Lung (tissue), 12 donors: Measurements from ENCODE around the gene C19orf47. TPM values are rescaled to one million over a fixed set of nuclear protein-coding genes. Genes with fewer than 3 reads are reported as not detected.

Experiments
- ATAC-seq: fragments of 200-7000 bp; cut with Tn5 transposase; one replicate; pipeline ENCODE4 v1.9.1; 2020; ENCODE audit warnings: moderate number of reproducible peaks; ENCODE audit not compliant: insufficient read depth, low FRiP score
- DNase-seq, 3 donors: peaks; one replicate each; pipeline ENCODE4 v3.0.0-alpha.2; 2013 to 2017
- H3K27ac ChIP-seq, 2 donors: one replicate each; pipeline ENCODE4 v1.5.1; 2013; ENCODE audit warnings: mild to moderate bottlenecking in 2 of 2, moderate library complexity in 2 of 2, control low read depth in 1 of 2, inconsistent platforms in 1 of 2, low read depth in 1 of 2, low read length in 1 of 2
- H3K27me3 ChIP-seq, 3 donors: one replicate each; pipeline ENCODE4 v1.5.1; 2013; ENCODE audit warnings: low read length in 2 of 3; ENCODE audit not compliant: control insufficient read depth in 3 of 3, insufficient read depth in 3 of 3
- H3K36me3 ChIP-seq, 4 donors: one replicate each; pipeline ENCODE4 v1.5.1; 2013; ENCODE audit warnings: low read length in 4 of 4, mild to moderate bottlenecking in 1 of 4, moderate library complexity in 1 of 4; ENCODE audit not compliant: control insufficient read depth in 4 of 4, insufficient read depth in 4 of 4
- H3K4me1 ChIP-seq, 5 donors: one replicate each; pipeline ENCODE4 v1.5.1; 2013; ENCODE audit warnings: low read length in 5 of 5, mild to moderate bottlenecking in 2 of 5, moderate library complexity in 1 of 5; ENCODE audit not compliant: control insufficient read depth in 5 of 5, insufficient read depth in 5 of 5
- H3K4me3 ChIP-seq: one replicate; pipeline ENCODE4 v1.5.1; 2013; ENCODE audit warnings: mild to moderate bottlenecking, control low read depth, moderate library complexity
- H3K9ac ChIP-seq, 2 donors: one replicate each; pipeline ENCODE4 v1.5.1; 2013; ENCODE audit warnings: low read length in 2 of 2, control low read depth in 1 of 2; ENCODE audit not compliant: insufficient read depth in 1 of 2
- H3K9me3 ChIP-seq, 4 donors: one replicate each; pipeline ENCODE4 v1.5.1; 2013; ENCODE audit warnings: low read length in 3 of 4, mild to moderate bottlenecking in 1 of 4, moderate library complexity in 1 of 4; ENCODE audit not compliant: control insufficient read depth in 4 of 4, insufficient read depth in 3 of 4
- WGBS, 2 donors: extraction: QIAGEN DNeasy Blood & Tissue Kit; methylation state at CpG; one replicate each; pipeline ENCODE4 v1.1.7; 2013; 5-methylcytosine and 5-hydroxymethylcytosine counted together
- polyA plus RNA-seq, 2 donors: library from polyadenylated mRNA; stranded (reverse); fragments of 200-250 nt; gene quantifications; one replicate each; pipeline ENCODE4 v1.2.1, GENCODE V29; 2013
- total RNA-seq, 2 donors: library from RNA; depleted of rRNA in 1 of 2; stranded (reverse); fragments of >200 nt in 1 of 2; gene quantifications; one replicate each; pipeline ENCODE4 v1.2.1, GENCODE V29; 2014 to 2021
- TF ChIP-seq, protein P1 (sequence below): IDR thresholded peaks from 2 replicates; pipeline ENCODE4 v1.5.1; 2012; ENCODE audit warnings: mild to moderate bottlenecking; ENCODE audit errors: control extremely low read depth, extremely low read depth
- donor health status: control.
- donor health status: control.
- donor health status: Bipolar disorder and iron deficiency.
- donor health status: healthy.
- donor health status: DM: yes; HTN: yes; CAD: no.

C19orf47 gene
- total and polyA plus RNA-seq, 4 donors: 9.8 to 26.3 (median 14.9) TPM

DNA sequence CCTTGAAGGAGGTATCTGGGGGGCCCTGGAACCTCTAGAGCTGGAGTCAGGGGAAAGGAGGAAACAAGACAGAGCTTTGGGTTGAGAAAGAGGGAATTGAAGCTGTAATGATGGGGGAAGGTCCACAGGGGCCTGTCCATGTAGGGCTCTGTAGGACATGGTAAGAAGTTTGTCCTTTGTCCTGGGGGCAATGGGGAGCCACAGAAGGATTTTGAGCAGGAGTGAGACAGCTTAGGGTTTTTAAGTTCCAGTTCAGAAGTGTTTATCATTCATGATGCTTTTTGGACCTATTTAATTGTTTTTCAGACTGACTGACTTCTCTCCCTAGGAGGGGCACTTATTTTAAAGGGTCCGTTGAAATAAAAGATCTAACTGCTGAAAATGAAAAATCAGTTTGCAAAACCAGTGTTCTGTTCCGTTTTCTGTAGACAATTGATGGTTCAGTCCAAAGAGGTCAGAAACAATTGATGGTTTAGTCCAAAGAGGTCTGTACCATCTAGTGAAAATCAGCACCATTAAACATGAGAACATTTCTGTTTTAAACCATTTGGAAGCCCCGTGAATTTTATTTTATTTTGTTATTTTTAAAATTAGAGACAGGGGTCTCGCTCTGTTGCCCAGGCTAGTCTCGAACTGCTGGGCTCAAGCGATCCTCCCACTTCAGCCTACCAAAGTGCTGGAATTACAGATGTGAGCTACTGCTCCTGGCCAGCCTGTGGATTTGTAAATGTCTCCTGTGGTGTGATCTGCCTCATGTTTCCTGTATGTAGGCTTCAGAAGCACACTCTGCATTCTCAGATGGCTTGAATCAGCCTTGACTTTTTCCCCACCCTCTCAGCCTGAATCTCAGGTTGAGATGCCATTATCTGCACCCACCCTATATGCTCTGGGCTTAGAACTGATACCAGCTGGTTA, 8.7 kb upstream of the C19orf47 start:
- Histone ChIP-seq H3K36me3 (peaks cover 0 to 4% (median under 1%) of the 10 kb centered on the region in 4 donors), H3K4me3 (no peak overlapping the region), H3K9ac (no peak overlapping the region), H3K4me1 (peaks cover 0 to 9% (median 3%) of the 10 kb centered on the region in 5 donors), H3K27me3 (no peaks in the 10 kb centered on the region), H3K27ac (no peak overlapping the region), H3K9me3 (no peaks in the 10 kb centered on the region)
- 94 to 95% methylated on average over 6 of the region's 6 CpGs for WGBS, 2 donors
- TF ChIP-seq, protein P1, sequence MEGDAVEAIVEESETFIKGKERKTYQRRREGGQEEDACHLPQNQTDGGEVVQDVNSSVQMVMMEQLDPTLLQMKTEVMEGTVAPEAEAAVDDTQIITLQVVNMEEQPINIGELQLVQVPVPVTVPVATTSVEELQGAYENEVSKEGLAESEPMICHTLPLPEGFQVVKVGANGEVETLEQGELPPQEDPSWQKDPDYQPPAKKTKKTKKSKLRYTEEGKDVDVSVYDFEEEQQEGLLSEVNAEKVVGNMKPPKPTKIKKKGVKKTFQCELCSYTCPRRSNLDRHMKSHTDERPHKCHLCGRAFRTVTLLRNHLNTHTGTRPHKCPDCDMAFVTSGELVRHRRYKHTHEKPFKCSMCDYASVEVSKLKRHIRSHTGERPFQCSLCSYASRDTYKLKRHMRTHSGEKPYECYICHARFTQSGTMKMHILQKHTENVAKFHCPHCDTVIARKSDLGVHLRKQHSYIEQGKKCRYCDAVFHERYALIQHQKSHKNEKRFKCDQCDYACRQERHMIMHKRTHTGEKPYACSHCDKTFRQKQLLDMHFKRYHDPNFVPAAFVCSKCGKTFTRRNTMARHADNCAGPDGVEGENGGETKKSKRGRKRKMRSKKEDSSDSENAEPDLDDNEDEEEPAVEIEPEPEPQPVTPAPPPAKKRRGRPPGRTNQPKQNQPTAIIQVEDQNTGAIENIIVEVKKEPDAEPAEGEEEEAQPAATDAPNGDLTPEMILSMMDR: no peak
- ATAC-seq (no peak), DNase-seq (peak in 1 of 3 donors; percentile 12)

DNA sequence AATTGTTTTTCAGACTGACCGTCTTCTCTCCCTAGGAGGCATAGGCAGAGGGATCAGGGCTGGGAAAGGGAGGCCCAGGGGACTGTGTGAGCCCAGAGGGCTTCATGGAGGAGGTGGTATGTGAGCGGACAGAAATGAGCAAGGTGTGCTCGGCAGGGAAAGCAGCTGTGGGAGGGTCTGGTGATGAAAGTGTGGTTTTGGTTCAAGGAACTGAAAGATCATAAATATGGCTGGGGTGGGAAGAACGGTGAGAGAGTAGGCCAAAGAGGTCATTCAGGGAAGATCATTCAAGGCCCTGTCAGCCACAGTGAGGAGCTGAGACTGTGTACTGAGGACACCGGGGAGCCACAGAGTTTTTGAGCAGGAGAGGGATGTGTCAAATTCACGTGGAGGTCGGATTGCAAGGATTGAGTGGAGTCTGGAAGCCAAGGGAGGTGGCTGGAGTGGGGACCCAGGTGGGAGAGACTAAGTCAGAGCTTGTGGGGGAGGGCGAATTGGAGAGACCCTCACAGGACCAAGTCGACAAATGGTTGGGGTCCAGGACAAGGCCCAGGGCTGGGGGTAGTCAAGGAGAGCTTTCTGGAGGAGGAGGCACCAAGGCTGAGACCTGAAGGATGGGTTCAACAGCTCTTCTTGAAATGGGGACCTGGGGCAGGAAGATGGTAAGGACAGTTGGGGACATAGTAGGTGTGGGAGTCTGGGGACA, 7.9 kb upstream of the C19orf47 start:
- ATAC-seq (no peak), DNase-seq (no peak)
- TF ChIP-seq, protein P1: no peak
- Histone ChIP-seq H3K4me3 (no peak overlapping the region), H3K27me3 (no peaks in the 10 kb centered on the region), H3K9ac (no peak overlapping the region), H3K27ac (no peak overlapping the region), H3K4me1 (peaks cover 0 to 9% (median 3%) of the 10 kb centered on the region in 5 donors), H3K36me3 (peaks cover 0 to 4% (median under 1%) of the 10 kb centered on the region in 4 donors), H3K9me3 (no peaks in the 10 kb centered on the region)
- WGBS, 2 donors: 79 to 81% methylated on average over 9 of the region's 9 CpGs

DNA sequence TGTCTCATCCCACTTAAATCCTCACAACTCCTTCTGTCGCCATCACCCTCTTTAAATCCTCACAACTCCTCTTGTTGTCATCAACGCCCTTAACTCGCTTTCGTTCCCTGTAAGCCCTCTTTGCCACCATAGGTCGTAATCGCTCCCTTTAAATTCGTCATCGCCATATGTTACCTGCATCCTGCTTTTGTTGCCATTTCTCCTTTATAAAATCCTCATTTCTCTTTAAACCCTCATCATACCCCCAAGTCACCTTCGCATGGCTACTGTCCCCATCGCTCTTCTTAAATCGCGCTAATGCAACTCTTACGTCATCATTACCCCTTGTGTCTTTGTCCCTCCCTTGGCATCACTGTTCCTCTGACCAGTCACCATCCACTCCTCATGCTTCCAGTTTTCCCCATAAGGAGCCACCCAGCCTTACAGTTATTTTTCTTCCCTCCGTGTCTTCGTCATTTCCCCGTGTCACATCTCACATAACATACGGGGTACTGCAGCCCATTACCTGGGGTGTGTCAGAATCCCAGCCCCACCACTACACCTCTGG, 837 bp upstream of the C19orf47 start:
- 11% methylated on average over 17 of the region's 17 CpGs for WGBS, 2 donors
- DNase-seq (peak; percentile 37 to 62 (median 60)), ATAC-seq (no peak)
- Histone ChIP-seq H3K27ac (peak overlapping the region; percentile 40 to 77), H3K36me3 (peaks cover 0 to 5% (median 0%) of the 10 kb centered on the region in 4 donors), H3K4me3 (peak overlapping the region; percentile 56), H3K4me1 (peaks cover 0 to 15% (median 5%) of the 10 kb centered on the region in 5 donors), H3K9me3 (no peaks in the 10 kb centered on the region), H3K27me3 (no peaks in the 10 kb centered on the region), H3K9ac (peak overlapping the region; percentile 41 to 99)
- TF ChIP-seq, protein P1: no peak
